DND-41 (cell line): ENCODE data around the gene RAB9A.

ENCODE experiments used
- EZH2 ChIP-seq: IDR thresholded peaks from 3 replicates; pipeline ENCODE4 v1.6.1; 2012; ENCODE audit warnings: borderline replicate concordance, low read depth, mild to moderate bottlenecking, moderate library complexity, low read length, inconsistent platforms; ENCODE audit not compliant: severe bottlenecking
- TF ChIP-seq, protein P1 (sequence below): IDR thresholded peaks from 2 replicates; pipeline ENCODE4 v1.5.1; 2012; ENCODE audit warnings: borderline replicate concordance, low read length, moderate library complexity, mild to moderate bottlenecking; ENCODE audit not compliant: poor library complexity, severe bottlenecking; ENCODE audit errors: extremely low read depth

DNA sequence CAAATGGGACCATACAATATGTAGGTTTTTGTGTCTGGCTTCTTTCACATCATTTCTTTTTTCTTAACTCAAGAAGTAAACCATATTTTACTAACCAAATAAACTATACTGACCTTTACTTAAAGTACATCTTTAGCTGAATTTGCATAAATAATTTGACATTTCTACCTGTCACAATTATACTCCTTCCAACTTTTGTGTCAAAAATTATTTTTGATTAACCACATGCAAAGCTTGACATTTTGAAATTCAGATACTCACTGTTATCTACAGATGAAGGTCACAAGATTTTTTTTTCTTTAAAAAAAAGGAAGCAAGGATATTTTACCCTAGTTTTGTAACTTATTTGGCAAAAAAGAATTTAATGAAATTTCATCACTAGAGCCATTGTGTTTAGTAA is 12.0 kb upstream of the RAB9A start:
- TF ChIP-seq, protein P1, sequence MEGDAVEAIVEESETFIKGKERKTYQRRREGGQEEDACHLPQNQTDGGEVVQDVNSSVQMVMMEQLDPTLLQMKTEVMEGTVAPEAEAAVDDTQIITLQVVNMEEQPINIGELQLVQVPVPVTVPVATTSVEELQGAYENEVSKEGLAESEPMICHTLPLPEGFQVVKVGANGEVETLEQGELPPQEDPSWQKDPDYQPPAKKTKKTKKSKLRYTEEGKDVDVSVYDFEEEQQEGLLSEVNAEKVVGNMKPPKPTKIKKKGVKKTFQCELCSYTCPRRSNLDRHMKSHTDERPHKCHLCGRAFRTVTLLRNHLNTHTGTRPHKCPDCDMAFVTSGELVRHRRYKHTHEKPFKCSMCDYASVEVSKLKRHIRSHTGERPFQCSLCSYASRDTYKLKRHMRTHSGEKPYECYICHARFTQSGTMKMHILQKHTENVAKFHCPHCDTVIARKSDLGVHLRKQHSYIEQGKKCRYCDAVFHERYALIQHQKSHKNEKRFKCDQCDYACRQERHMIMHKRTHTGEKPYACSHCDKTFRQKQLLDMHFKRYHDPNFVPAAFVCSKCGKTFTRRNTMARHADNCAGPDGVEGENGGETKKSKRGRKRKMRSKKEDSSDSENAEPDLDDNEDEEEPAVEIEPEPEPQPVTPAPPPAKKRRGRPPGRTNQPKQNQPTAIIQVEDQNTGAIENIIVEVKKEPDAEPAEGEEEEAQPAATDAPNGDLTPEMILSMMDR, result no peak
- no peak for TF ChIP-seq EZH2
